Endometrial microvascular endothelial cells (primary cell): ENCODE results near the gene INPP5A. TPM values are rescaled to one million over a fixed set of nuclear protein-coding genes. Genes with fewer than 3 reads are reported as not detected.

Experiments
- in situ Hi-C: cut with HindIII; loops from 2 replicates; pipeline ENCODE4 v1.10.0; 2017; ENCODE audit warnings: low sequenced_read_pairs, low pct_unique_long_range_greater_than_20kb; ENCODE audit errors: inconsistent ontology term
- total RNA-seq: library from RNA; depleted of rRNA; stranded (reverse); fragments of >200 nt; gene quantifications from one replicate; pipeline ENCODE4 v1.2.3, GENCODE V29; 2015; ENCODE audit errors: inconsistent ontology term

The INPP5A gene
- total RNA-seq, 1 donor from 2014 or later = 21.1 TPM

DNA sequence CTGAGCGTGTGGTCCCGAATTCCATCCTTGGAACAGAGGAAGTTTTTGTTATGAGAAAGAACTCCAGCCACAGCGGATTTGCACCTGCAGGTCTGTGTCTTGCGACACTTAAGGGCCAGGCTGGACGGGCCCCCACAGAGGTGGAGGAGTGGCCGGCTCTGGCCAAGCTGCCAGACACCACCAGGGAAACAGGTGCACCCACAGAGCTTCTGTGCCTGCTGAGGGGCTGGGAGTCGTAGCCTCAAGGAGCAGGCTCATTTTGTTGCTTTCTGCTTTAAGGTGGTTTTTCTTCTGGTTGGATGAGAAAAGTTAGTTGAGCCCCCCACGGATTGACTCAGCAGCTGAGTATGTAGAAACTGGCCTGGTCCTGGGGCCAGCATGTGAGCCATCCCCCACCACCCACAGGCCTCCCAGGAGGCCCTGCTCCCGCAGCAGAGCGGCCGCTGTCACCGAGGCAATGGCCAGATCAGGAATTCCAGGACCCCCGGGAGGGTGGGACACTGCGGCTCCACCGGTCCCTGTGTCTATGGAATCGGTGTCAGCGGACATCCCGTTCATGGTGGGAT, 206.4 kb downstream of the INPP5A start:
- in situ Hi-C loops = no loop called here

GRCh38 chr10:132744839-132745238, 207.3 kb downstream of the INPP5A start:
- in situ Hi-C loops = no loop called here

GRCh38 chr10:132745511-132745910, 207.9 kb downstream of the INPP5A start:
- in situ Hi-C loops = no loop called here

DNA sequence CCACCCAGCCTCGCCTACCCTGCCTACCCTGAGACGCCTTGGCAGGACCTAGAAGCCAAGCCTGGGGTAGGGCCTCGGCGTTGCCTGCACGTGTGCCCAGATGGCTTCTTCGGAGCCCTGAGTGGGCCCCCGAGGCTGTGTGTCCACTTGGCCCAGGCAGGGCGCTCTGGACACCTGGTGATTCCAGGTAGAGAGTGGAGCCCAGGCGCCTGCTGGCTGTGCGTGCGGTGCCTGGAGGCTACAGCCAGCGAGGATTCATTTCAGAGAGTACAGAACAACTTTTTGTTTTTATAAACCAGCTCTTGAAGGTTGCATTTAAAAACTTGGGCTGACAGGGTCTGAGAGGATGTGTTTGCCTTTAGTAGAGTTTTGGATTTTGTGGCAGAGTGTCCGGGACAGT, 208.4 kb downstream of the INPP5A start:
- in situ Hi-C loops = no loop called here

DNA sequence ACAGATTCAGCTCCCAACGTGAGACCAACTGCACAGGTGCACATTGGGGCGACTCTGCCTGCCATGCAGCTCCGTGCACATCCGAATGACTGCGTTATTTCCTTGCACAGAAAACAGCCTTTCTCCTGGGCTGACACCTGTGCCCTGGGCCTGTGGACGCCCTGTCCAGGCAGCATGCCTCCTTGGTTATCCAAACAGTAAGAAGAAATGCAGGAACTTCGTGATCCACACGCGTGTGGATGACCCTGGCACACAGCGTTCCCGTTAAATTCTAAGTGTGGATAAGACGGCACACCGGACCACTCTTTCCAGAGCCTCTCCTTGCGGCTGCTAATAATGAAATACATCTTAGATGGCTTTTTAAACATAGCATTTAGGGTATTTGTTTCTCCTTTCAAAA, 208.8 kb downstream of the INPP5A start:
- in situ Hi-C loops = no loop called here

DNA sequence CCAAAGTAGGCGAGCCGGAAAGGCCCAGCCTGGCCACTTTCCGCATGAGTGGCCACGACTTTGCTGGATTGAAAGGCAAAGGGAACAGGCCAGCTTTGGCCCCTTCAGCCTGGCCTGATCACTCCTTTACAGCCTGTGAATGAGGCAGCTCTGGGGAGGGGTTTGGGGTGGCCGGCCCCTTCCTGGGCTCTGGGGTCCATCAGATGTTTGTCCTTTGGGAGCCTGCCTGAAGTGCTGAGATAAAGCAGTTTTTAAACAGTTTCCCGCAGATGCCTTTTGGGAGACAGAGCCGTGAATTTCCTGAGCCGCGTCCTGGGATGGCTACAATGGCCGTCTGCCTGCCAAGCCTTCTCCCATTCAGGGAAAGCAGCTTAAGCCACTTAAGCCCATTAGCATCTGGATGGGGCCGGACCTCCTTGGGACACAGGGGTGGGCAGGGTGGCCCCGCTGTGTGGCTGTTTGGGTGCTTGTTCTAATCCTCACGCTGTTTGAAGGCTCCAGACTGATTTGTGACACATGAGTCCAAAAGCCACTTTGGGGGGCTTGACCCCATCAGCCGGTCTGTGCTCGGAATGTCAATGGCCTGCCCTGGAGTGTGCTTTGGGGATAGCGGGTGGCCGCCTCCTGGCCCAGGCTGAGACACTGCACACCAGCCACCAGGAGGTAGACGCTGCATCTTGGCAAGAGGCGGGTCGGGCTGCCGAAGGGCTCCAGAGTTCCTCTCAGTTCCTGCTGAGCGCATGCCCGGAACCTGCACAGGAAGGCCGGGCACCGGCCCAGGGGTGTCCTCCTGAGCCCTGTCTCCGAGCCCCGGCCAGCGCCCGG, 209.4 kb downstream of the INPP5A start:
- in situ Hi-C loops = no loop called here

- in situ Hi-C loops = no loop called here
These were observed 210.5 kb downstream of the INPP5A start for GRCh38 chr10:132748135-132748534.

DNA sequence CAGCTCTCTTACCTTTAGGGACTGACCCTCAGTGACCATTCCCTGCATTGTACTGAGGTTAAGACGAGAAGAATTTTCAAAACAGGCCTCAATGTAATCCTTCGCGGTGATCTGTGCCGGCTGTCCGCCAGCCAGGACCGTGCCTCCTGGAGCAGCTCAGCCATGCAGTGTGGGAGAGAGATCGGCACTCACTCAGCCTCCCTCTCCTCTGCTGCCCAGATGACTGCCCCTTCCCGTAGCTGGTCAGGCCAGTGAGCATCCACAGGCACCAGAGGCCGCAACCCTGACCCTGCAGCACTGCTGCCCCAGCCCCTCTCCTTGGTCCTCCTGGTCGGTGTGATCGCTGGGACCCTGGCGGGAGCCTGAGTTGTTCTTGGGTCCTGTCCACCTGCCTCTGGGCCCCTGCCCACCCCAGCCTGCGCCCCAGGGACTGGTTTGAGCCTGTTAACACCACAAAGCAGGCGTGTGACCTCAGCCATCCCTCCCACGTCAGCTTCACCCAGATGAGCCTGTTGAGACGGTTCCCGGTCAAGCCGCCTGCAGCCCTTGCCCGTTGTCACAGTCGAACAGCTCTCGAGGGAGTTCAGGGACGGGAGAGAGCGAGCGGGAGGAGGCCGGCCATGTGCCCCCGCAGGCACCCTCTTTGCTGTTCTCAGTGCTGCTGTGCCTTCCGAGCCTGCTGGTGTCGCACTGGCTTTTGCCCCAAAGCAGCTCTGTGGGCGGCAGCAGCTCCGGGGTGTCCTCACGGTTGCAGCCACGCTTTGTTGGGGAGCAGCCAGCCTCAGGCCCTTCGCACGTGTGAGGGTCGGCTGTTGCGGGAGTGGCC, 211.2 kb downstream of the INPP5A start:
- in situ Hi-C loops = no loop called here

DNA sequence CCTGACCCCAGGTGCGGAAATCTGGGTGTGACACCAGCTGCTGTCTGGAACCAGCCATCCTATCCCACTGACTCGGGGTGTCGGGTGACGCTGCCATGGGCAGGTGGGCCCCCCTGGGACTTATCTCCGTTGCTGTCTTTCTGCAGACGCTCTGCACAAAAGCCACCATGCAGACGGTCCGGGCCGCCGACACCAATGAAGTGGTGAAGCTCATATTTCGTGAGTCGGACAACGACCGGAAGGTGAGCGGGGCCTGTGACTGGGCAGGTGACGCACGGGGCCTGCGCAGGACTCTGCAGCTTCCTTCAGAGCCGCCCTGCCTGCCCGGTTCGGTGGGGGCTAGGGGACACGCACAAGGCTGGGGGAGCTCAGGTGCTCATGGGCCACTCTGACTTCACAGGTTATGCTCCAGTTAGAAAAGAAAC, 211.8 kb downstream of the INPP5A start:
- in situ Hi-C loops = no loop called here

GRCh38 chr10:132750936-132751335, 213.3 kb downstream of the INPP5A start:
- in situ Hi-C loops = no loop called here

GRCh38 chr10:132752378-132752777, 214.8 kb downstream of the INPP5A start:
- in situ Hi-C loops = no loop called here

DNA sequence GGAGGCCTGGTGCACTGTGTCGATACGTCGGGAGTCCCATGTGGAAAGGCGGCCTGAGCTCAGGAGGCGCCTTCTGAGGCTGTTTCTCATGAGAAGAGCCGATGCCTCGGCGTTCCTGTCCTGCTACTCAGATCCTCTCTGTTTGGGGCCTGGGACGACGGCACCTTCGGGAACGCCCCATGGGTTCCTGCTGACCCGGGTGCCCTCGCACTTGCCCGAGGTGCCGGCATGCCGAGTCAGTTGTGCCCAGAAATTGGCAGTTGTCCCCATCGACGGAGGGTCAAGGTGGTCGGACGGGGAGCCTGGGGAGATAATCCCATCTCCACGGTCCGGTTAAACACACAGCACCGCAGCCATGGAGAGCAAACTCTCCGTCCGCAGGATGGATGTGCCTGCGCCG, 215.4 kb downstream of the INPP5A start:
- in situ Hi-C loops = no loop called here

DNA sequence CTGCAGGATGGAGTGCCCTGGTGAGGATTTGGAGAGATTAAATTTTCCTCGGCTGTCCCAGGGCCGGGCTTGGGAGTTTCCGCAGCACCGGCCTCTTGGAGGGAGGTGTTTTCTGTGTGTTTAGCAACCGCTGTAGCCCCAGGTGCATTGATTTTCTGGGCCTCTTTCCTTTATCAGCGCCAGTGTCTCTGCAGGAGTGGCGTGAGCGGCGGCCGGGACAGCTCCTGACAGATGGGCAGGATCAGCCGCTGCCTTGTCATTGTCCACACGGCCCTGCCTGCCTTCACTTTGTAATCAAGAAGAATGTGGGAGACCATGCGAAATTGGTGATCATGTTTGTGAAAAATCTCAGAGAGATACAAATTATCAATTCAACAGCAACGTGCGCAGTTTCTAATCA, 216.0 kb downstream of the INPP5A start:
- in situ Hi-C loops = no loop called here

DNA sequence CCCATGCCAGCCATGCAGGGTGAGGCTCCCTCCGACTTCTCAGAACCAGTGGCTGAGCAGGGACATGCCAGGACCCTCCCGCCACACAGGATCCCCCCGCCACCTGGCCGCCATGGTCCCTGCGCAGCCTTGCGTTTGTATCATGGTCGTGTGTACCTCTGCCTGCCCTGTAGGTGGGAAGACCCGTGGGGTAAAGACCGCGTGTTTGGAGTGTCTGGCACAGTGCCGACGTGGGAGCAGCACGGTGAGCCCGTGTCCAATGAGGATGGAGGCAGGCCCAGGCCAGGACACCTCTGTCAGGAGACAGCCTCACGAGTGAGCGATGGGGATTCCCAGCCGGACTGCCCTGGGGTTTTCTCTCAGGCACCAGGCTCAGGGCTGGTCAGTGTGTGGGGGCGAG, 216.5 kb downstream of the INPP5A start:
- in situ Hi-C loops = no loop called here

DNA sequence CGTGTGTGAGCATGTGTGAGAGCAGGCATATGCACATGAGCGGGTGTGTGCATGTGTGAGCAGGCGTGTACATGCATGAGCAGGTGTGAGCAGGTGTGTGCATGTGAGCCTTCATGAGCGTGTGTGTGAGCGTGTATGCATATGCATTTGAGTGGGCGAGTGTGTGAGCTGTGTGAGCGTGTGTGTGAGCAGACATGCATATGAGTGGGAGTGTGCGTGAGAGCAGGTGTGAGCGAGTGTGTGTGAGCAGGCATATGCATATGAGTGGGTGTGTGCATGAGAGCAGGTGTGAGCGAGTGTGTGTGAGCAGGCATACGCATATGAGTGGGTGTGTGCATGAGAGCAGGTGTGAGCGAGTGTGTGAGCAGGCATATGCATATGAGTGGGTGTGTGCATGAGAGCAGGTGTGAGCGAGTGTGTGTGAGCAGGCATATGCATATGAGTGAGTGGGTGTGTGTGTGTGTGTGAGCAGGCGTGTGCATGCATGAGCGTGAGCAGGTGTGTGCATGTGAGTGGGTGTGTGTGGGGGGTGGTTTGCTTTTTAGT, 217.7 kb downstream of the INPP5A start:
- in situ Hi-C loops = no loop called here

DNA sequence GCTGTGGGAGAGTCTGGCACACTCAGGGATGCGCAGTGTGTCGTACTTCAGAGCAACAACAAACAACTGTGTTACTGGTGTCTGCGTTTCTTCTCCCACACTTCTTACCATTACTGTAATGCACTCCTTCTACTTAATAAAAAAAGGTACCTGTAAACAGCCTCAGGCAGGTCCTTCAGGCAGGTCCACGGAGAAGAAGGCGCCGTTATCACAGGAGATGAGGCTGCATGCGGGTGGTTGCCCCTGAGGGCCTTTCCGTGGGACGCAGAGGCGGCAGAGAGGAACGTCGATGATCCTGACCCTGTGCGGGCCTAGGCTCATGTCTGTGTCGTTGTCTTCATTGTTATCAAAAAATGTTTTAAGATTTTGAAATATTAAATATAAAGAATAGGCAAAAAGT, 219.0 kb downstream of the INPP5A start:
- in situ Hi-C loops = no loop called here

DNA sequence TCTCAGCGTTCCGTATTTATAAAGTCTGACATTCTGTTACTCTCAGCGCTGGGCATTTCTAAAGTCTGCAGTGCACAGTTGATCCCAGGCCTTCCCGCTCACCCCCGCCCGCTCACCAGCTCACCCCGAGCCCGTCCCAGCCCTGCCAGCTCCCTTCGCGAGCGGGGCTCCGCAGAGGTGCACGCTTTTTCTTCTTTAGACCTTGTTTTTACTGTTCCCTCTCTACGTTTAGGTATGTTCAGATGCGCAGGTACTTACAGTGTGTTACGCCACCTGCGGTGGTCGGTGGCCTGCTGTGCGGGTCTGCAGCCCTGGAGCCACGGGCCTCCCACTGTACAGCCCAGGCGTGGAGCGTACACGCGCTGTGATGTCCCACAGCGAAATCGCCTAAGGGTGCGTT, 219.6 kb downstream of the INPP5A start:
- in situ Hi-C loops = no loop called here

DNA sequence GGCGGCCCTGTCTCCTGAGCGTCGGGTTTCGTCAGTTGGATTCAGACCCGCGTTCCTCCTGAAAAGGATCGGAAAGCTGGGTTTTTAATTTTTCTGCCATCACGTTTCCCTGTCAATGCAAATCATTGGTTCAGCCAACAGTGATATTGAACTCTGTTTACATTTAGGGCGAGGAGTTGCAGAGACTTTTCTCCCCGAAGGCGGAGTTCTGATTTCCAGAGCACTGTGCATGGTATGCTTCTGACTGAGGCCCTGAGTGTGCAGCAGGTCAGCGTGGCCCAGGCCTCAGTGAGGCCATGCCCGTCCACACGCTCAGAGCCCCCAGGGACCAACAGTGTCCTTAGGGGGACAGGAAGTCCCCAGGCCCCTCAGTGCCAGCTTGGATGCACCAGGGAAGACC, 221.3 kb downstream of the INPP5A start:
- in situ Hi-C loops = no loop called here

DNA sequence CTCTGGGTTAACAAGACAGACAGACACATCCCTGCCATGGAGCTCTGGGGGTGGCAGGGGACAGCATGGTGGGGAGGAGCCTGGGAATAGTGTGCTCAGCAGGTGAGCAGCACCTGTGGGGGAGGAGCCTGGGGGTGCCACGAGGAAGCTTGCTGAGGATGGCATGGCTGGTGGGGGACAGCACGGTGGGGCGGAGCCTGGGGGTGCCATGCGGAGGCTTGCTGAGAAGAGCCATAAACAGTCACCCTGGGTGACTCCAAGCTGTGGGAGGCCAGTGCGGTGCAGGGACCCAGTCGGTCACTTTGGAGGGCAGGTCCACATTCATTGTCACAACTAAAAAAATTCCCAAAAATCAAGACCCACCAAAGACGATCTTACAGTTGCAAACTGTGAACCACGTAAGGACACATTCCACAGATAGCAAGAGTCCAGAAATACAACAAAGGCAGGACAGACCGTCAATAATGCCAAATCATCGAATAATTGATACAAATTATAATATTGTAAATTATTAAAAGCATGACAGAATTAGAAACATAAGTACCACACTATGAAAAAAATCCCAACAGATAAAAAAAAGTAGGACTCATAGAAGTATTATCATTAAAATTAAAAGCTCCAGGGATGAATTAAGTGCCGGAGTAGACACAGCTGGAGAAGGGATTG, 223.9 kb downstream of the INPP5A start:
- in situ Hi-C loops = no loop called here
